Activated T-helper 1 cell treated with anti-CD3 and anti-CD28 coated beads, Interleukin-12 subunit alpha, Interleukin-12 subunit beta, Interleukin-2, Interleukin-4 antibody, amounts not matched to agents 30 ng/mL and 10 ng/mL and 1 ng/mL, durations not matched to agents 14 hours and 24 hours and 36 hours (primary cell): ENCODE data around the gene GFER. TPM values are rescaled to one million over a fixed set of nuclear protein-coding genes. Genes with fewer than 3 reads are reported as not detected.
"Not testable (repeated sequence)": the region's sequence is repeated elsewhere in the genome, so short reads cannot be mapped to it uniquely, and the experiment has no call there.

ENCODE experiments used
- DNase-seq: peaks from one replicate; pipeline ENCODE4 v3.0.0; 2021; ENCODE audit warnings: low spot score
- H3K27ac Mint-ChIP-seq: one replicate; pipeline ENCODE4 v1.8.0; 2021; ENCODE audit warnings: mild to moderate bottlenecking, mixed read lengths
- H3K27me3 Mint-ChIP-seq: one replicate; pipeline ENCODE4 v1.8.0; 2022; ENCODE audit warnings: mild to moderate bottlenecking, moderate library complexity, mixed read lengths; ENCODE audit not compliant: insufficient read depth
- H3K36me3 Mint-ChIP-seq: one replicate; pipeline ENCODE4 v1.8.0; 2021; ENCODE audit warnings: low read depth, mixed read lengths
- H3K4me1 Mint-ChIP-seq: one replicate; pipeline ENCODE4 v1.8.0; 2021; ENCODE audit warnings: low read depth, mixed read lengths
- H3K4me3 Mint-ChIP-seq: one replicate; pipeline ENCODE4 v1.8.0; 2021; ENCODE audit warnings: mild to moderate bottlenecking, moderate library complexity, mixed read lengths
- H3K9me3 Mint-ChIP-seq: one replicate; pipeline ENCODE4 v1.8.0; 2021; ENCODE audit warnings: mixed read lengths
- intact Hi-C: fragments of 100-400 bp; cut with micrococcal nuclease; formaldehyde crosslinking; loops from one replicate; pipeline ENCODE4 v1.15.1; 2024
- total RNA-seq: library from RNA; stranded (reverse); gene quantifications from 2 replicates; pipeline ENCODE4 v1.2.3, GENCODE V29; 2022

The GFER gene
- total RNA-seq, 1 donor from 2014 or later = 46.2 TPM

- H3K27me3 Mint-ChIP-seq = peaks cover 25% of the 10 kb centered on the region
- intact Hi-C loops = loop anchor here (10.0 kb wide), 1 partner anchor 238 kb away; the partner anchor contains the start of gene RNPS1
- no peak within 1 kb of the TSS for H3K27ac Mint-ChIP-seq
- H3K9me3 Mint-ChIP-seq = no peaks in the 10 kb centered on the region
- H3K36me3 Mint-ChIP-seq = no peaks in the 10 kb centered on the region
- H3K4me1 Mint-ChIP-seq = peaks cover 12% of the 10 kb centered on the region
- DNase-seq = peak; percentile 20
- H3K4me3 Mint-ChIP-seq = peak within 1 kb of the TSS; percentile 61
Measured at GRCh38 chr16:2026461-2027023, 42.5 kb downstream of the GFER start, which contains the start of gene NHERF2. NHERF2 (plus strand) TSS chr16:2026902; CDS start chr16:2027006, 104 bp downstream.

GRCh38 chr16:2027024-2028010 lies 43.3 kb downstream of the GFER start:
- Mint-ChIP-seq H3K4me3 (peak overlapping the region; percentile 60), H3K9me3 (no peaks in the 10 kb centered on the region), H3K4me1 (peaks cover 12% of the 10 kb centered on the region), H3K27me3 (peaks cover 22% of the 10 kb centered on the region), H3K27ac (no peak overlapping the region), H3K36me3 (no peaks in the 10 kb centered on the region)
- DNase-seq = no peak
- intact Hi-C loops = loop anchor here (10.0 kb wide), 1 partner anchor 237 kb away; the partner anchor contains the start of gene RNPS1

DNA sequence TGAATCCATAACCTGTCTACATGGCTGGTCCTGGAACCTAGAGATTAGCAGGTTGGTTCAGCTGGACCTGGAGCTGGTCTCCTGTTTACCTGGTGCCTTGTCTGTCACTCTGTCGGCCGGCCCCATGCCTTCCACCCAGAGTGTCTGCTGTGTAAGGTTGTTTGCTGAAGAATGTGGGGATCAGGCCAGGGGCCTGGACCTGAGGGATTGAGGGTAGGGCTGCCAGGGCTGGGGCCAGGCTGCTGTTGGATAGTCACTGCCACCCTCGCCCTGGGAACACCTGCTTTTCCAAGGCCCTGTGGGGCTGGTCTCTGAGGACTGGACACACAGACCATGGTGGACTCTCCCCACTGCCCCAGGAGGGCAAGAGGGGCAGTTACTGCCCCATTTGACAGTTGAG lies 44.2 kb downstream of the GFER start:
- H3K27me3 Mint-ChIP-seq = peaks cover 16% of the 10 kb centered on the region
- no peak overlapping the region for H3K27ac Mint-ChIP-seq
- no peak for DNase-seq
- intact Hi-C loops = loop anchor here (10.0 kb wide), 1 partner anchor 237 kb away; the partner anchor contains the start of gene RNPS1
- H3K4me1 Mint-ChIP-seq = peaks cover 4% of the 10 kb centered on the region
- no peaks in the 10 kb centered on the region for H3K9me3 Mint-ChIP-seq
- H3K4me3 Mint-ChIP-seq = peak overlapping the region; percentile 60
- H3K36me3 Mint-ChIP-seq = no peaks in the 10 kb centered on the region

DNA sequence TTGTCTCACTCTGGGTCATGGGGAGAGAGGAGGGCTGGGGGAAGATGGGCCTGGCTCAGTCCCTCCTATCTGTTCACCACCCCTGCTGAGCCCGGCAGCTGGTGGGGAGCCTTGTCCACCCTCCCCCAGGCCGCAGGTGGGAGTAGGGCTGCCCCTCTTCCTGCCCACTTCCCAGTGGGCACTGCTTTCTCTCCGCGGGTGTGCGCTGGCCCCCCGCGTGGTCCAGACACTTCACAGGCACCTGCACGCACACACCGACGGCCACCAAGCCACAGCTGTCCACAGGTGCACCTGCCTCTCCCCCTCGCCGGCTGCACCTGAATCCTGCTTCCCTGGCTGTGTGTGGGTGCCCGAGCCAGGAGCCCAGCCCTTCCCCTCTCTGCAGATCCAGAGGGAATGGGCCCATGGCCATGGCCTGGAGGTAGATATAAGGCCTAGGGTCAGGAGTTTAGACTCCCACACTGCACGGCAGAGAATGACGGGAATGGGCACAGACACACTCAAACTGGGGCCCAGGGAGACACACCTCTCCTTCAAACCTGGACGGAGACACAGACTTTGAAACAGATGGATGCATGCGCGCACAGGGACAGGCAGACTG lies 44.7 kb downstream of the GFER start:
- Mint-ChIP-seq H3K4me3 (no peak overlapping the region), H3K27me3 (peaks cover 16% of the 10 kb centered on the region), H3K9me3 (no peaks in the 10 kb centered on the region), H3K36me3 (no peaks in the 10 kb centered on the region), H3K4me1 (no peaks in the 10 kb centered on the region), H3K27ac (no peak overlapping the region)
- no peak for DNase-seq
- intact Hi-C loops = loop anchor here (10.0 kb wide), 1 partner anchor 236 kb away; the partner anchor contains the start of gene RNPS1

DNA sequence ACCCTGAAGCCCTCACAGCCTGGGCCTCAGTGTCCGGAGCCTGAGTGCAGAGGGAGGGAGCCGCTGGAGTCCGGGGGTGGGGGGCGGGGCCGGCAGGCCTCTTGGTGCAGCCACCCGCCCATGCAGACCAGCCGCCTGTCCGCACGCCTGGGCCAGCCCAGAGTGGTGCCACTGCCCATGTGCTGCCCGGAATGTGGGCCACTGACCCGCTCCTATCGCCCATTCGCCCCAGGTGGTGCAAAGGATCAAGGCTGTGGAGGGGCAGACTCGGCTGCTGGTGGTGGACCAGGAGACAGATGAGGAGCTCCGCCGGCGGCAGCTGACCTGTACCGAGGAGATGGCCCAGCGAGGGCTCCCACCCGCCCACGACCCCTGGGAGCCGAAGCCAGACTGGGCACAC lies 45.4 kb downstream of the GFER start:
- Mint-ChIP-seq H3K4me3 (no peak overlapping the region), H3K9me3 (no peaks in the 10 kb centered on the region), H3K27me3 (peaks cover 16% of the 10 kb centered on the region), H3K4me1 (no peaks in the 10 kb centered on the region), H3K27ac (no peak overlapping the region), H3K36me3 (no peaks in the 10 kb centered on the region)
- intact Hi-C loops = loop anchor here (10.0 kb wide), 1 partner anchor 235 kb away; the partner anchor contains the start of gene RNPS1
- DNase-seq = no peak

DNA sequence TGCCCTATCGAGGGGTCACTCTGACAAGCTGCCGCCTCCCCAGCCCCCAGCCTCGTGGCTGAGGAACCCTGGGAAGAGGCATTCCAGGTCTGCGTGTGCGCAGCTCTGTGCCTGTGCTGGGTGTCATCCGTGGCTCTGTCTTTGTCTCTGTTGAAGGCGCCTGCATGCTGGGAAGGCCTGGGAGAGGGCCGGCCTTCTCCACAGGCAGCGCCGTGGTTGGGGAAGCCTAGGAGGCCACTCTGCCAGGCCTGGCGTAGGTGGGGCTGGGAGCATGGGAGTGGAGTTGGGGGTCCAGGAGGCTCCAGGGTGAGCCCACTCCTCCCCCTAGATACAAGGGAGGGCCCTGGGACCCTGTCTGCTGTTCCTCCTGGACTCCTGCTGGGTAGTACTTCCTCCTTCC lies 46.0 kb downstream of the GFER start:
- Mint-ChIP-seq H3K4me1 (no peaks in the 10 kb centered on the region), H3K27ac (no peak overlapping the region), H3K4me3 (no peak overlapping the region), H3K36me3 (no peaks in the 10 kb centered on the region), H3K9me3 (no peaks in the 10 kb centered on the region), H3K27me3 (peaks cover 16% of the 10 kb centered on the region)
- DNase-seq = no peak
- intact Hi-C loops = no loop called here

GRCh38 chr16:2031081-2031577 lies 47.1 kb downstream of the GFER start:
- no peak for DNase-seq
- no peaks in the 10 kb centered on the region for H3K9me3 Mint-ChIP-seq
- peaks cover 12% of the 10 kb centered on the region for H3K27me3 Mint-ChIP-seq
- intact Hi-C loops = no loop called here
- H3K4me3 Mint-ChIP-seq = no peak overlapping the region
- H3K27ac Mint-ChIP-seq = no peak overlapping the region
- no peaks in the 10 kb centered on the region for H3K36me3 Mint-ChIP-seq
- no peaks in the 10 kb centered on the region for H3K4me1 Mint-ChIP-seq

DNA sequence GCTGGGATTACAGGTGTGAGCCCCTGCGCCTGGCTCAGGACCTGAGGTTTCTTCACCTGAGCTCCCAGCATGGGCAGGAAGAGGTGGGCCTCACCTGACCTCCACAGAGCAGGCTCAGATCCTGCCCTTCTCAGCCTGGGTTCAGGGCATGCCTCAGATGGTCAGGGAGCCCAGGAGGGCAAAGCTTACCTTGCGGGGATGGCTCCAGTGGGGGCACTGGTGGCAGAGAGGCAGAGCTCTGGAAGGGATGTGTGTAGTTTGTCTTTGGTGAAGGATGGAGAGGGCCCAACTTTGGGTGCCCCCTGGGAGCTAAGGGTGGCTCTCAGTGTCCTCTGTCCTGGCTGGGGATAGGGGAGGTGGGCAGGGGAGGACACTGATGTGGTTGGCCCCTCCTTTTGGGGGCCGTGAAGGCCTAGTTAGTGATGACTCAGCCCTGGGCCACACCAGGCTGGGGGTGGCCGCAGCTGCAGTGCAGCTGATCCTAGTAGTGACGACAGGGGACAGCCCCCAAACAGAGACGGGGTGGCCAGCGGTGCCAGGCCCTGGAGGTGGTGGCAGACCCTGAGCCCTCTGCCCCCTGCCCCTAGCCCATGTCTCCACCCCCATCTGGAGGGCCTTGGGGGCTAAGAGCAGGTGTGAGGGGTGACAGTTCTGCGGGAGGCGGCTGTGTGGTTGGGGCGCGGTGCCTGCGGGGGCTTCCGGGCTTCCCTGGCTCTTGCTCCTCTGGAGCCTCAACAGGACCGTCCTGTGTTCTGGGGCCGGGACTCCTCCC lies 48.5 kb downstream of the GFER start:
- no peaks in the 10 kb centered on the region for H3K4me1 Mint-ChIP-seq
- DNase-seq = no peak
- no peaks in the 10 kb centered on the region for H3K36me3 Mint-ChIP-seq
- intact Hi-C loops = no loop called here
- no peak overlapping the region for H3K27ac Mint-ChIP-seq
- H3K9me3 Mint-ChIP-seq = no peaks in the 10 kb centered on the region
- no peak overlapping the region for H3K4me3 Mint-ChIP-seq
- peaks cover 10% of the 10 kb centered on the region for H3K27me3 Mint-ChIP-seq

DNA sequence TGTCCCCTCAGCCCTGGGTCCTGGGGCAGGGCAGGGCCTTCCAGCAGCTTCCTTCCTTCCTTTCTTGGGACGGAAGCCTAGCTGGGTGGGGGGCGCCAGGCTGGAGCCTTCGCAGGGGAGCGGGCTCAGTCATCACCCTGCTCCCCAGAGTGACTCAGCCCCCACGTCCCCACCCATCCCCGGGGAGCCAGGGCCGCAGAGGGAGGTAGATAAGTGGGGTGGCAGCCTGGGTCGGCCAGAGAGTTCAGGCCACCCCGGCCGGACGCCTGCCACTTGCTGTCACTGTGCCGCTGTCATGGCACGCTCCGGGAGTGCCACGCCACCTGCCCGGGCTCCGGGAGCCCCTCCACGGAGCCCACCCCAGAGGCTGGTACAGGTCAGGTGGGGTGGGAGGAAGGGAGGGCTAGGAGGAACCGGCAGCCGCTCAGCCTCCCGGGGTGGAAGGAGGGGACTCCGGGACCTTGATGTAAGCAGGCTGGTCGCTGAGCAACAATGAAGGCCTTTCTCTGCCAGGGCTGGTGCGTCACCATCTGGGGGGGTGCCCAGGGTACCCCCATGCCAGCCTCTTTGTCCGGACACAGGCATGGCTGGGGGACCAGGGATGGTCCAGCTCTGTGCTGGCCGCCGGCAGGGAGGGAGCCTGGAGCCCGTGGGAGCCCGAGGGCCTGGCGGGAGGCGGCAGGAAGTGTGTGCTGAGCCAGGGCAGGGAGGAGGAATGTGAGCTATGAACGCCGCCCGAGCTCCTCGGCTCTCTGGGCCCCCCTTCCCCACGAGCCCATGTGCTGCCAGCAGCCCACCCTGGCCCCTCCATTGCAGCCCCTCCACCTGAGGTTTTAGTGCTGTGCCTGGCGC lies 49.3 kb downstream of the GFER start:
- H3K4me3 Mint-ChIP-seq = no peak overlapping the region
- no peak overlapping the region for H3K27ac Mint-ChIP-seq
- H3K4me1 Mint-ChIP-seq = no peaks in the 10 kb centered on the region
- no peak for DNase-seq
- H3K36me3 Mint-ChIP-seq = no peaks in the 10 kb centered on the region
- H3K27me3 Mint-ChIP-seq = peaks cover 2% of the 10 kb centered on the region
- no peaks in the 10 kb centered on the region for H3K9me3 Mint-ChIP-seq
- intact Hi-C loops = no loop called here

GRCh38 chr16:2033909-2034695 lies 50.1 kb downstream of the GFER start:
- H3K36me3 Mint-ChIP-seq, H3K9me3 Mint-ChIP-seq, DNase-seq, H3K4me3 Mint-ChIP-seq, intact Hi-C loops, H3K4me1 Mint-ChIP-seq, H3K27me3 Mint-ChIP-seq, H3K27ac Mint-ChIP-seq: not testable (repeated sequence)
